Neural progenitor cell (in vitro differentiated cells): ENCODE results near the gene NFIA.

Experiments
- CTCF ChIP-seq: fragments of 200-600 bp; sonication (generic); IDR thresholded peaks from 2 replicates; pipeline ENCODE4 v1.5.1; 2017; ENCODE audit warnings: antibody characterized with exemption, mild to moderate bottlenecking
- EZH2 ChIP-seq: fragments of 200-600 bp; sonication (generic); IDR thresholded peaks from 2 replicates; pipeline ENCODE4 v1.6.1; 2017; ENCODE audit warnings: antibody characterized with exemption, mild to moderate bottlenecking, moderate library complexity
- EZH2phosphoT487 ChIP-seq: fragments of 200-600 bp; sonication (generic); IDR thresholded peaks from 2 replicates; pipeline ENCODE4 v1.6.1; 2017; ENCODE audit warnings: antibody characterized with exemption

DNA sequence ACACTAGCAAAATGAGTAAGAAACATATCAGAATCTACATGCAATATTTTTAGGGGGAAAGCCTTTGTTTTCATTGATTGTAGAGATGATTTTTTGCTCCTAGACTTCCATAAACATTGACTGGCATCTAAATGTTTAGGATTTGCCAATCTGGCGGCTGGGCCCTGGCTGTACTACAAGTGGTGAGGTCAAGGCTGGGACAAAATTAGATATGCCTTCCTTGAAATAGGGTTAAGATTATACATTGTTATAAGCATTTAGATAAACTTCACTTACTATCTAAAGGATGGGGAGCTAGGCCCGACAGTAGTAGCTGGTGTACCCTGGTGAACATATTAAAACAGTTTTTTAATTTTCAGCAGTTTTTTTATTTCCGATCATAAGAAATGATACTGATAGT lies 5.2 kb downstream of the NFIA start:
- no peak for TF ChIP-seq CTCF
- TF ChIP-seq EZH2phosphoT487, result no peak
- no peak for TF ChIP-seq EZH2
